Measurements from ENCODE around the gene SNTG2. TPM values are rescaled to one million over a fixed set of nuclear protein-coding genes. Genes with fewer than 3 reads are reported as not detected.
"Not testable (repeated sequence)": the region's sequence is repeated elsewhere in the genome, so short reads cannot be mapped to it uniquely, and the experiment has no call there.

Gene SNTG2
- total RNA-seq, 1 donor, result 0.09 TPM

DNA sequence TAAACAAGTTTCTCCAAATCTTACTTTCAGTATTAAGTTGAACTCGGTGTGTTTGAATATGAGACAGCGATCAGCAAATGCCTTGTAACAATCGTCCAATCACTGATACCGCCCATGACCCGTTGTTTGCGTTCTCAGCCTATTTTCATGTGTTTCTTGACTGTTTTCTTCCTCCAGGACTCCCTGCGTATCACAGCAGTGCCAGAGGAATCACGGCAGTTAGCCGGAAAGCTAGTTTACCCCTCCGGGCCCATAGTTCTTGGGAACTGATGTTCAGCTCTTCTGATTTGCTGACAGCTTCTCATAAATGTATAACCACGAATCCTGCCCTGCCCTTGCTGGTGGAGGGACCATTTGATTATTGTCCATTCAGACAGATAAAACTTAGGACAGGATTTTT lies 420.4 kb downstream of the SNTG2 start:
- no peak for TF ChIP-seq CTCF (IDR thresholded peaks at IDR 0.05; ENCODE audit: insufficient read depth, low read length)
- DNase-seq (ENCODE audit: low read depth), result no peak
- no peak overlapping the region for H3K4me3 ChIP-seq (ENCODE audit: low read depth, low read length)

- DNase-seq (ENCODE audit: low read depth), result no peak
- TF ChIP-seq CTCF (IDR thresholded peaks at IDR 0.05; ENCODE audit: insufficient read depth, low read length), result no peak
- no peak overlapping the region for H3K4me3 ChIP-seq (ENCODE audit: low read depth, low read length)
Measured at GRCh38 chr2:1373830-1374229, 423.2 kb downstream of the SNTG2 start.

- H3K4me3 ChIP-seq (ENCODE audit: low read depth, low read length), result no peak overlapping the region
- no peak for TF ChIP-seq CTCF (IDR thresholded peaks at IDR 0.05; ENCODE audit: insufficient read depth, low read length)
- DNase-seq (ENCODE audit: low read depth), result no peak
Measured at GRCh38 chr2:1374287-1374686, 423.6 kb downstream of the SNTG2 start.

- DNase-seq (ENCODE audit: low read depth), result no peak
- no peak for TF ChIP-seq CTCF (IDR thresholded peaks at IDR 0.05; ENCODE audit: insufficient read depth, low read length)
- H3K4me3 ChIP-seq (ENCODE audit: low read depth, low read length), result no peak overlapping the region
Measured at GRCh38 chr2:1375794-1376193, 425.1 kb downstream of the SNTG2 start.

DNA sequence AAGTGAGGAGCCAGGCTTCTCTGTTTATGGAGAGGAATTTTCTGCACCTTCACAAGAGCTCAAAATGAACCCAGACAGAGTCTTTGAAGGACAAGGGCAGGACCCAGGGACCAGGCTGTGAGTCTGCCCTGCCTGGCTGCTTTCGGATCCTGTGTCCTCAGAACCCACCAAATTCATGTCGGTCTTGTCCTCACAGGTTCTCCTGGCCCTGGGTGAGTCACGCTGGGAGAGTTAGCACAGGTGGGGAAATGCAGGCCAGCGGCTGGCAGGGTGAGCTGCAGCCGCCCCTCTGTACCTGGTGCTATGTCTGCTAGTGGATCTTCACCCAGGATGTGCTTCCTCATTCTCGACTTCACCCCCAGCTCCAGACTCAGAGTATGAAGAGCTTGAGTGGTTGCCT lies 426.8 kb downstream of the SNTG2 start:
- TF ChIP-seq CTCF (IDR thresholded peaks at IDR 0.05; ENCODE audit: insufficient read depth, low read length), result no peak
- no peak overlapping the region for H3K4me3 ChIP-seq (ENCODE audit: low read depth, low read length)
- DNase-seq (ENCODE audit: low read depth), result no peak

GRCh38 chr2:1378456-1379150 lies 428.0 kb downstream of the SNTG2 start:
- DNase-seq (ENCODE audit: low read depth), result no peak
- no peak for TF ChIP-seq CTCF (IDR thresholded peaks at IDR 0.05; ENCODE audit: insufficient read depth, low read length)
- no peak overlapping the region for H3K4me3 ChIP-seq (ENCODE audit: low read depth, low read length)

- H3K4me3 ChIP-seq (ENCODE audit: low read depth, low read length), result no peak overlapping the region
- TF ChIP-seq CTCF (IDR thresholded peaks at IDR 0.05; ENCODE audit: insufficient read depth, low read length), result no peak
- no peak for DNase-seq (ENCODE audit: low read depth)
Measured at GRCh38 chr2:1381644-1382043, 431.0 kb downstream of the SNTG2 start.

- H3K4me3 ChIP-seq (ENCODE audit: low read depth, low read length); DNase-seq (ENCODE audit: low read depth): not testable (repeated sequence)
Measured at GRCh38 chr2:1387954-1388725, 437.5 kb downstream of the SNTG2 start.

DNA sequence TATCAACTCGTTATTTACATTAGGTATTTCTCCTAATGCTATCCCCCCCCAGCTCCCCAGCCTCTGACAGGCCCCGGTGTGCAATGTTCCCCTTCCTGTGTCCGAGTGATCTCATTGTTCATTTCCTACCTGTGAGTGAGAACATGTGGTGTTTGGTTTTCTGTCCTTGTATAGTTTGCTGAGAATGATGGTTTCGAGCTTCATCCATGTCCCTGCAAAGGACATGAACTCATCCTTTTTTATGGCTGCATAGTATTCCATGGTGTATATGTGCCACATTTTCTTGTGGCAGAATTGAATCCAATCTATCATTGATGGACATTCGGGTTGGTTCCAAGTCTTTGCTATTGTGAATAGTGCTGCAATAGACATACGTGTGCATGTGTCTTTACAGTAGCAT lies 439.5 kb downstream of the SNTG2 start:
- H3K4me3 ChIP-seq (ENCODE audit: low read depth, low read length); DNase-seq (ENCODE audit: low read depth): not testable (repeated sequence)
